NK-92 (cell line): ENCODE data around the gene TMIGD2.
"Not testable (repeated sequence)": the region's sequence is repeated elsewhere in the genome, so short reads cannot be mapped to it uniquely, and the experiment has no call there.

Source experiments
- DNase-seq: peaks from one replicate; lab custom pipeline; 2025; ENCODE audit not compliant: unreplicated experiment; lab: John Stamatoyannopoulos, UW

The TMIGD2 gene

DNA sequence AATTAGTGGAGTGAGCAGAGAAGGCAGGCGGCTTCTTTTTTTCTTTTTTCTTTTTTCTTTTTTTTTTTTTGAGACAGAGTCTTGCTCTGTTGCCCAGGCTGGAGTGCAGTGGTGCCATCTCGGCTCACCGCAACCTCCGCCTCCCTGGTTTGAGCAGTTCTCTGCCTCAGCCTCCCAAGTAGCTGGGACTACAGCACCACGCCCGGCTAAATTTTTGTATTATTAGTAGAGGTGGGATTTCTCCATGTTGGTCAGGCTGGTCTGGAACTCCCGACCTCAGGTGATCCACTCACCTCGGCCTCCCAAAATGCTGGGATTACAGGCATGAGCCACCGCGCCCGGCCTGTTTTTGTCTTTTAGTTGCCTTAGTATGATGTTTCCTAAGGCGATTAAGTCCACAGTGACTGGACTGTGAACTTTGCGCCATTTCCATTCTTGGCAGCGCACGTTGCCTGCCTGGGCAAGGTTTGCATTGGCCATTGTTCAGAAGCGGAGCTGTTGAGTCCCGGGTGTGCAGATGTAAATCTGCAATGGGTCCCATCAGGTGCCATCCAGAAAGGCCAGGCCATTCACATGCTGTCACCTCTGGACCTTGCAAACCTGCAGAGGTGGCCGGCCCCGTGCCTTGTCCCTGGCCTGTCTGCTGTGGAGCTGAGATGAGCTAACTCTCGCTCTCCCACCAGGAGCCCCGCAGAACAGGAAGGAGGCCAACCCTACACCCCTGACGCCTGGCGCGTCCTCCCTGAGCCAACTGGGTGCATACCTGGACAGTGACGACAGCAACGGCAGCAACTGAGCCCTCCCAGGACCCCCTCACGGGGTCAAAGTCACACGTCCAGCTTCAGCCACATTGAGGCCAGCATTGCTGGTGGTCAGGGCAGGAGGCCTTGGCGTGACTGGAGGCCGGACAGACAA is 34.0 kb downstream of the TMIGD2 start:
- DNase-seq: no peak

DNA sequence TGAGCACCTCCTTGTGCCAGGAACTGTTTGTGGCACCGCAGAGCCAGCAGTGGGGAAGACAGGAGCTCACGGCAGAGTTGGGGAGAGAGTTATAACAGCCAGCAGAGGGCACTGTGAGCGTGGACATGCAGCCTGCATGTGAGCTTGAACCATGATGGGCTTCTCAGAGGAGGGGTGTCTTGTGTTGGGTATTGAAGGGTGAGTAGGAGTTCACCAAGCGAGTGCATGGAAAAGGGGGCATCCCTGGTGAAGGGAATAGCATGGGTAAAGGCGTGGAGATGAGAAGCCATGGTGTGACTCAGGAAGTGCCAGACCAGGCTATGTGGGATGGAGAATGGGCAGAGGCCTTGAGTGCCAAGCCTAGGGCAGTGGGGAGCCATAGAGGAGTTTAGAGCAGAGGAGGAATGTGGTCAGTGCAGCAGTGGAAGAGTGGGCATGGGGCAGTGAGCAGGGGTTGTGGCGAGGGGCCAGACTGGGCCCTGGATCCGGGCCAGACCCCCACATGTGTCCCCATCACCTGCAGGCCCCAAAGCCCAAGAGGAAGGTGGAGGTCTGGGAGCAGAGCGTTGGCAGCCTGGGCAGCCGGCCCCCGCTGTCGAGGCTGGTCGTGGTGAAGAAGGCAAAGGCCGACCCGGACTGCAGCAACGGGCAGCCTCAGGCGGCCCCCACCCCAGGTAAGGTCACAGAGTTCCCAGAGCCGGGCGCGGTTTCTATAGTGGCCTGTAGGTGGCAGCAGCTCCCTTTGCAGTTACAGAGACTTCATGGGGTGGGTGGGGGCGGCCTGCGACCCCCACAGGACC is 34.9 kb downstream of the TMIGD2 start:
- no peak for DNase-seq

GRCh38 chr19:4266253-4267000 is 35.8 kb downstream of the TMIGD2 start:
- DNase-seq: no peak

- no peak for DNase-seq
Observed at GRCh38 chr19:4264812-4265211, 37.4 kb downstream of the TMIGD2 start.

DNA sequence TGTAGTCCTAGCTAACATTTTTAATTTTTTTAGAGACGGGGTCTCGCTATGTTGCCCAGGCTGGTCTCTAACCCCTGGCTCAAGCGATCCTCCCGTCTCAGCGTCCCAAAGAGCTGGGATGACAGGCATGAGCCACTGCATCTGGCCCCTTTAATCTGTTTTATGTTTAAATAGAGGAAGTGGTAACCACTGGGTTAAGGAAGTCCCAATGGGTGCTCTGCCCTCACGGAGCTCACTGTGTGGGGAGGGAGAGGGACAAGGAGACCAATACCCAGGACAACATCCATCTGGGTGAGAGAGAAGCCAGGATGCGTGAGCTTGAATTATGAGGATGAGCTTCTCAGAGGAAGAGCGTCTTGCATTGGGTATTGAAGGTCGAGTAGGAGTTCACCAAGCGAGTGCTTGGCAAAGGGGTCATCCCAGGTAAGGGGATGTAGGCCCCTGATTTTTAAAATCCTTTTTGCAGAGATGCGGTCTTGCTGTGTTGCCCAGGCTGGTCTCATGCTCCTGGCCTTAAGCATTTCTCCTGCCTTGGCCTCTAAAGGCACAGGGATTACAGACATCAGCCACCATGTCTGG is 41.5 kb downstream of the TMIGD2 start:
- no peak for DNase-seq

- DNase-seq: no peak
Observed at GRCh38 chr19:4258181-4258580, 44.0 kb downstream of the TMIGD2 start.

GRCh38 chr19:4257025-4257424 is 45.2 kb downstream of the TMIGD2 start:
- no peak for DNase-seq

- no peak for DNase-seq
Observed at GRCh38 chr19:4256563-4256962, 45.6 kb downstream of the TMIGD2 start.

DNA sequence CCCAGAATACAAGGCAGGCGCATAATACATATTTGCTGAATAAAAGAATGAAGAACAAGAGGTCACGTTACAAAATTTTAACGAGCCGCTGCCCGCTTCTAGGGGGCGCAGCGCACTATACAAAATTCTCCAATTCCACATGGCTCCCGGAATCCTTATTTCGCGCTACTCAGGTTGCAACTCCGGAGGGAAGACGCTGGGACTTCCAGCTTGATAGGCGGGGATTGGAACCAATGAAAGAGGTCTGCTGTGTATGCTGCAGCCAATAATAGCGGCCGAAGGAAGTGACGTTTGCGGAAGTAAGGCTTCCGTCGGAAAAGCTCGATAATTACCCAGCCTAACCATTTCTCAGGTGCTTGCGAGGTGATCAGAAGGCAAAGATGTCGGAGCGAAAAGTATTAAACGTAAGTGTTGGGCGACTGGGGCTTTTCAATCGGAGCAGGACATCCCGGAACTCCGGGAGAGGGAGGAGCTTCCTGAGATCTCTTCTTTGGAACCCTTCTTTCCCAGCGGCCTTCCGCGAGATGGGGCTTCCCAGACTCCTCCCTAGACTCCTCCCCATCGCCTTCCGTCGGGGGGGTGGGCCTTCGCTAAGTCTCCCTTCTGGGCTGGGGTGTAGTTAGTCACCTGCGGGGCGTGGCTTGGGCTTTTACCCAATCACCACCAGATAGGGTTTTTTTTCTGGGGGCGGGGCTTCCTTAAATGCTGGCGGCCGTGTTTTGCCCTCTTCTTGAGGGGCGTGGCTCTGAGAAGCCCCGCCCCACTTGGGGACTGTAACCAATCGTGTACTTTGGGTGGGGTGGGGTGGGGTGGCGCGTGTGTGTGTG is 55.2 kb downstream of the TMIGD2 start, which contains the start of gene YJU2:
YJU2 (plus strand) TSS at position 314 of the 827 bp plus-strand sequence; CDS start at position 381, 67 bp downstream.
- peak; percentile 94 for DNase-seq

DNA sequence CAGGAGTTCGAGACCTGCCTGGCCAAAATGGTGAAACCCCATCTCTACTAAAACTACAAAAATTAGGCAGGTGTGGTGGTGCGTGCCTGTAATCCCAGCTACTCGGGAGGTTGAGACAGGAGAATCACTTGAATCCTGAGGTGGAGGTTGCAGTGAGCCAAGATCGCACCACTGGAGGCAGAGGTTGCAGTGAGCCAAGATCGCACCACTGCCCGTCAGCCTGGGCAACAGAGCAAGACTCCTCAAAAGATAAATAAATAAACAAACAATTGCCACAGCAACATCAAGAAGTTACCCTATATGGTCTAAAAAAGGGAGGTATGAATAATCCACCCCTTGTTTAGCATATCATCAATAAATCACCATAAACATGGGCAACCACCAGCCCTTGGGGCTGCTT is 56.3 kb downstream of the TMIGD2 start:
- not testable (repeated sequence) for DNase-seq
